Stimulated activated CD8-positive, alpha-beta memory T cell treated with anti-CD3 and anti-CD28 coated beads, Interleukin-12 subunit alpha, Interleukin-12 subunit beta, amount 100 ng/mL, for 4 hours (primary cell): ENCODE results near the gene RPL27.

Source experiments
- DNase-seq: peaks from one replicate; pipeline ENCODE4 v3.0.0-alpha.2; 2020; ENCODE audit warnings: low read depth

The RPL27 gene

DNA sequence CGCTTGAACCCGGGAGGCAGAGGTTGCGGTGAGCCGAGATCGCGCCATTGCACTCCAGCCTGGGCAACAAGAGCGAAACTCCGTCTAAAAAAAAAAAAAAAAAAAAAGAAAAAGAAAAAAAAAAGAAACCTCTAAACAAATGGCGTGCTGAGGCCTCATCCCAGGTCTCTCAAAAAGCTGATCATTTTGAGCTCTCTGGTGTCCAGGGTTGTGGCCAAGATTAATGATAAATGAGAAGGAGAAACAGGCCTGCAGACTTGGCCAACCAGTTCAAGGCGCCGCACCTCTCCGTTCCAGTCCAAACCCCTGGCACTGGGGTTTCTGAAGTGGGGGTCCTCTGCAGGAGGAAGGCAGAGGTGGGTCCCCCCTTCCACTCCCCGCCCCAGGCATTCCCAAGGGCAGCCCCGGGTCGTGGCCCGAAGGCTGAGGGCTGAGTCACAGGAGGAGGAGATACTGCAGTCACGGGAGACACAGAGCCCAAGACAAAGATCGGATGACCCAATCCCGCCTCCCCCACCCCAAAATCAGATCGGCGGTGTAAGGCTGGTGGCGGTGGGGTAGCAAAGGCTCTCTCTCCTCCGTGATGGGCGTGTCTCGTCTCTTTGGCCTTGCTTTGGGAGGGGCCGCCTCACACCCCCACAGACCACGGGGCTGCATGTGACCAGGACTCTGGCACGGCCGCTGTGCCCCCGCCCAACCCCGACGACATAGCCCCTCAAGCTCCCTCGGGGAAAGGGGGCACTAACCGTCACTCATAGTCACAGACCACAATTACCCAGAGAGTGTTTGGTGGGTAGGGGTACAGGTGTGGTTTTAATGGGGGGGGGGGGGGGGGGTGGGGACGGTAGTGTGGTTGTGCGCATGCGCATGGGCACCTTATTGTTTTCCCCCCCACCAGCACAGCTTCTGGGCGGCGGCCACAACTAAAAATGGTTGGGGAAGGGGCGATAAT, 22.8 kb downstream of the RPL27 start:
- no peak for DNase-seq

DNA sequence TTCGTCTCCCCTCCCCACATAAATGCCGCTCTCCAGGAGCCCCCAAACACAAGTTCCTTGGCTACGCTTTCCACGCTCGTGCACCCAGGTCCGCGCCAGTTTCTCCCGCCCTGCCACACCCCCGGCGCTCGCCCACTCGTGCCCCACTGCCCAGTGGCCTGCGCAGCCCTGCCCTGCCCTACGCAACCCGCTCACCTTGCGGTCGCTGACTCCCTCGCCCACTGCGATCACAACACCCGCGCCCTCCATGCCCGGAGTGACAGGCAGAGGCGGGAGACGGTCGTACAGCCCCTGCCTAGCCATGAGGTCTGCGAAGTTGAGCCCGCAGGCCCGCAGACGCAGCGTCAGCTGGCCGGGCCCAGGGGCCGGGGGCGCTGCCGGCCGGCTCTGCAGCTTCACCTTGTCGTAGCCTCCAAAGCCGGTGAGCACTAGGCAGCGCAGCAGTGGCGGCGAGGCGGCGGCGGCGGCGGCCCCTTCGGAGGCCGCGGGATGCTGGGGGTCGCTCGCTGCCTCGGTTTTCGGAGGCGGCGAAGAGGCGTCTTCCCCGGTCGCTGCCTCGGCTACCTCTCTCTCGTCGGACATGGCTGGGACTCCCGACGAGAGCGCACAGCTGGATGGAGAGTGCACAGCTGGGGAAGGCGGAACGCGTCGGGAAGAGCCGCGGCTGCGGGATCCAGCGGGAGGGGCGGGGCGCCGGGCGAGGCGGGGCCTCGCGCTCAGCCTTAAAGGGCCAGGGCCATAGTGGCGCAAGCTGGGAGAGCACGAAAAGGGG, 23.7 kb downstream of the RPL27 start, which contains the start of gene VAT1:
TSS of gene VAT1 (minus strand) at position 645 of the 772 bp plus-strand sequence. CDS start at position 582, 63 bp downstream.
- DNase-seq, result peak; percentile 42

DNA sequence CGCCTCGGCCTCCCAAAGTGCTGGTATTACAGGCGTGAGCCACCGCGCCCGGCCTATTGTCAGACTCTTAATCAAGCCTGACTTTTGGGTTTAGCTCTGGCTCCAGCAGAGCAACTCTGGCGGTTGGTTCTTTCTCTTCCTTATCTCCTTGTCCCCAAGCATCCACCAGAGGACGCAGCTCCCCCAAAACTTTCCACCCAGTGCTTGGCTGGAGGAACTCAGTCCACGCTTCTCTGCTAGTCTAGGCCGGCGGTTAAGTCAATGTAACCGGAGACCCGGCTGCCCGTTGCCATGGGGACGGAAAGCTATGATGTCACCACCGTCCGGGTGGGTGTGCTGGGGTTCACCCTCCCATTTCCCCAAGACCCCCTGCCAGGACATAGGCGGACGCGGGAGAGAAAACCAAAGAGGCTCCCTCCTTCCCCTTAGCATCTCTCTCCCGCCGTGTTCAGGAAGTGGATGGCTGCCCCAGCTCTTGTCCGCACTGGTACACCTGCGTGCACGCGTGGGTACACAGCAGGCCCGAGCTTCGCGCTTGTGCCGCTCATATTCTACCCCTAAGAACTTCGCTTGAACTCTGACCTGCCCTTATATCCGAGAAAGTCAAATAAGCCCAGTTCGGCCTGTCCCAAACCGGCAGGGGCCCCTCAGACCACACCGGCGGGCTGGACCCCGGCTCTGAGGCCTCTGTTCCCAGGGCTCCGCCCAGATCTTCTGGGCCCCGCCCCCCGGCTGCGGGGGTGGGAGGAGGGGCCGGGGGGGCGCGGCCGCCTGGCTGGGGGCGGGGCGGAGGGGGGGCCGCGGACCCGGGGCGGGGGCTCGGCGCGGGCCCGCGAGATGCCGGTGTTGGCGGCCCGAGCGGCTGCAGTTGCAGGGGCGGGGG, 26.4 kb downstream of the RPL27 start, which contains the start of gene RND2:
TSS of gene RND2 (plus strand) at position 825 of the 883 bp plus-strand sequence. CDS start 117 bp downstream, outside the sequence.
- peak; percentile 62 for DNase-seq

GRCh38 chr17:43025290-43025657, 27.1 kb downstream of the RPL27 start:
- no peak for DNase-seq

DNA sequence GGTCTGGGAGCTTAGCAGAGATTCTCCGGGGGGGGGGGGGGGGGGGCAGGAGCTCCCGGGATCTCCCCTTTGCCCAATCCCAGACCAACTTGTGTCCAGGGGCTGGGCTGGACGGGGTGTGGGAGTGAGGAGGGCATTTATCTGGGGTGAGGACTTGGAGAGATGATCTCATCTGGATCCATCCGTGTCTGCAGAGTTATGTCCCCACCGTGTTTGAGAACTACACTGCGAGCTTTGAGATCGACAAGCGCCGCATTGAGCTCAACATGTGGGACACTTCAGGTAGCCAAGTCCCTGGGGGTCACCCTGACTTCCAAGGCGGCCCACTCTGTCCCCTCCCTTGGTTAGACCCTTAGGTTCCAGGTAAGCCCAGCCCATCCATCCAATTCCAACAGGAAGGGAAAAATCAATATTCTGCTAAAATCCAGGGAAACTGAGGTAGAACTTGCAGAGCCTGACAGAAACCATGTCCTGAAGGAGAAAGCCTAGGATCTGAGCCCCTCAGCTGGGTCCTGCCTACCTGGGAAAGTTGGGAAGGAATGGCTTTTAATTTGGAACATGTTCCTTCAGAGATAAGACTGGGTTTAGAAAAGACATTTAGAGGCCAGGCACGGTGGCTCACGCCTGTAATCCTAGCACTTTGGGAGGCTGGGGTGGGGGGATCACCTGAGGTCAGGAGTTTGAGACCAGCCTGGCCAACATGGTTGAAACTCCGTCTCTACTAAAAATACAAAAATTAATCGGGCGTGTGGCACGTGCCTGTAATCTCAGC, 27.7 kb downstream of the RPL27 start:
- no peak for DNase-seq

DNA sequence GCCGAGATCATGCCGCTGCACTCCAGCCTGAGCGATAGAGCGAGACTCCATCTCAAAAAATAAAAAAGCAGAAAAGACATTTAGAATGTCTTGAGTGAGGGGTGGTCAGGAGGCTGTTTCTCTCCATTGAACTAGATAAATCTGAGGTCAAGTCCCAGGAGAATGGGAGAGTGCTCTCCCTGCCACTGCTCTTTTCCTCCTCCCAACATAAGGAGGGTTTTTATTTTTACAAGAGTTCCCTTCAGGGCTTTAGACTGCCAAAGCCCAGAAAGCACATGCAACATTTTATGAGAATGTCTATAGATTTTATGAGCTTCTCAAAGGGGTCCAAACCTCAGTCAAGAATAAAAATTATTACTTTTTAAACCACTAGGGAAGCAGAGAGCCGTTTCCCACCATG, 28.4 kb downstream of the RPL27 start:
- no peak for DNase-seq

GRCh38 chr17:43027091-43028032, 29.1 kb downstream of the RPL27 start:
- DNase-seq, result no peak

- no peak for DNase-seq
These were observed 30.1 kb downstream of the RPL27 start for GRCh38 chr17:43028221-43028861.

- no peak for DNase-seq
These were observed 32.0 kb downstream of the RPL27 start for GRCh38 chr17:43030137-43030767.

DNA sequence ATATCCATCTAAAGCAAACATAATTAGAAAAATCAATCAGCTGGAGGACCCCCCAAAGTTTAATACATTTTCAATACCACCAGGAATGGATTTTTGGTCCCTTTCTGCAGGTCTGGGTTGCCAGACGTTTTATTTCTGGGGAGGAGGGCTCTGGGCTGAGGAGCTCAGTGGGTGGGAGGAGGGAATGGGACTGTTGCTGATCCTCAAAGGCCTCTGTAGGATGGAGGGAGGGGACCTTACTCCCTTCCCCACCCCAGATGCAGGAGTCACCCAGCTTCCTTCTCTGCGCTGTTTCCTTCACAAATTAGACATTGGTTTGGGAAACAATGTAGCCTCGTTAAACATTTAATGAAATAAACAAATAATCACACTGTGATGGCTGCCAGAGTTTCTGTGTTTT, 33.4 kb downstream of the RPL27 start:
- no peak for DNase-seq

DNA sequence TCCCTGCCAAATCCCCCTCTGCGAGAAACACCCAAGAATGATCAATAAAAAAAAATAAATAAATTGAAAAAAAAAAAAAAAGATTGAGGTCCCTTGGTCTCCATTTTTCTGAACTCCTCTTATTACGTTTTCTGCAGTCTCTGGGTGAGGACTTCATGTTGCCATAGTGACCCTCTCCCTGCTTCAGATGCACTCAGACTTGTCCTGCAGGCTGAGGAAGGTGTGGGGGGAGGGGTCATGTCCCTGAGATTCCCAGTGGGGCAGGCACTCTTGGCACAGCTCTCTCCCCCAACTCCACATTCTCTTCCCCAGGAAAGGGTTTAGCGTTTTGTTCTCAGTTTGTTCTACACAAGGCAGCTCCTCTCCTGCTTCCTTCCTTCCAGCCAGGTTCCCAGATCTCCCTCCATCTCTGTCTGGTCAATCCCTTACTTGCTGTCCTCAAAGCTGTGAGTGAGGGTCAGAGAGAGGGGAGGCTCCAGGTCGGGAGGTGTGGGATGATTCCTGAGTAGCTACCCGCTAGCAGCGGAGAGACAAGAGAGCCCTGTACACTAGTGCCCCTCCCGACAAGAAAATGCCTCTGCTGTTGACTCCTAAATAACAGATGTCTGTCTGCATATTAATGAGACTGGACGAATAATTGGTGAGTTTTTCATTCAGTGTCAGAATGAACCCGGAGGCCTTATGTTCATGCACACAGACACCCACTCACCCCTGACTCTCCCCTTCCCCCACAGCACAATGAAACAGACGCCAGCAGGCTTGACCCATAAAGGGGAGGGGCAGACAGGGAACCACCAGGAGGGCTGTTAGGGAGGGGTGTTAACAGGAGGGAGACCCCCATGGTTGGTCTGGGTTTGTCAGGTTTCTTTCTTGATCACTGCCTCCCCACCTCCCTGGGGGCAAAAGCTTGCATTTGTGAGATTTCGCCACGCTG, 36.0 kb downstream of the RPL27 start:
- no peak for DNase-seq

DNA sequence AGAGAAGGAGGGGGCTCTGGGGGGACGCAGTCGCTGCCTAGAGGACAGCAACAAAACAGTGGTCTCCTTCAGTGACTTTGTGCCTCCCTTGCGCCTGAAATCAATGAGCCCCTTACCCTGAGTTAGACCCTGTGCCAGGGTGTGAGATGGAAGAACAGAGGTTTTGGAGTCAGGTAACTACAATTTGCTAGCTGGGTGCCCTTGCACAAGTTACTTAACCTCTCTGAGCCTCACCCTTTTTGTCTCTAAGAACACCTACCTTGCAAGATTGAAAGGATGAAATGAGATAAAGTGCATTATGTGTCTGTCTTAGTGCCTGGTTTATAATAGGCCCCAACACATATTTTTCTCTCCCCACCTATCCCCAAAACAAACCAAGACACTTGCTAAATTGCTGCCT, 36.7 kb downstream of the RPL27 start:
- no peak for DNase-seq

DNA sequence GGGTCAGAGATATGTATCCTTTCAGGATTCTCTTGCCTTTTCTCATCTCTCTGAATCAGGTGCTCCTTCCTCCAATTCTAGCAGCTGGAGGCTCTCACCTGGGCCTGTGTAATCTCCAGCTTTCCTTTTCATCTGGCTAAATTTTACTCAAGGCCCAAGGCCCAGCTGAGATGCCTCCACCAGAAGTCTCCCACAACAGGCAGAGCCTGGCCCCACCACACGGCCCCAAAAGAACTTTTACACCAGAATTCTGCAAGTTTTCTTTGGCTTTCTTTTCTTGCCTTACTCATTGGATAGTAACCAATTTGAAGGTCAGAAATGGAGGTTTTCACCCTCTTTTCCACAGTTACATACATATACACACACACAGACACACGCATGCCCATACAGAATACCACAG, 41.4 kb downstream of the RPL27 start:
- DNase-seq, result no peak

DNA sequence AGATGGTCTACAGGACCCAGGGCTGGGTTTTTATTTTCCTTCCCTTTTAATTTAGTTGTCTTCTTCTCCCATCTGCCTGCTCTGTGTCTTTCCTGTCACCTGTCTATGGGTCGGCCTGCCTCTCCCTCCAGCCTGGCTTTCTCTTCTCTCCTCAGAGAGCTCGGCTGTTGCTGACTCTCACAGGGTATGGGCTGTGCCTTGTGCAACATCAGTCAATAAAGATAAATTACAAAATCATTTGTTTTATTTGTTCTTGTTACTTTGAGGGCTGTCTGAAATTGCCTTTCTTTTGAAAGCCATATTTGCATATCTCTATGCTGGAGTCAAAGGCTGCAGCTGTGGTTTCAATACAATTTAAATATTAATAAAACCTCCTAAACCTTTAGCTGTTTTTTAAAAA, 42.4 kb downstream of the RPL27 start:
- DNase-seq, result no peak

DNA sequence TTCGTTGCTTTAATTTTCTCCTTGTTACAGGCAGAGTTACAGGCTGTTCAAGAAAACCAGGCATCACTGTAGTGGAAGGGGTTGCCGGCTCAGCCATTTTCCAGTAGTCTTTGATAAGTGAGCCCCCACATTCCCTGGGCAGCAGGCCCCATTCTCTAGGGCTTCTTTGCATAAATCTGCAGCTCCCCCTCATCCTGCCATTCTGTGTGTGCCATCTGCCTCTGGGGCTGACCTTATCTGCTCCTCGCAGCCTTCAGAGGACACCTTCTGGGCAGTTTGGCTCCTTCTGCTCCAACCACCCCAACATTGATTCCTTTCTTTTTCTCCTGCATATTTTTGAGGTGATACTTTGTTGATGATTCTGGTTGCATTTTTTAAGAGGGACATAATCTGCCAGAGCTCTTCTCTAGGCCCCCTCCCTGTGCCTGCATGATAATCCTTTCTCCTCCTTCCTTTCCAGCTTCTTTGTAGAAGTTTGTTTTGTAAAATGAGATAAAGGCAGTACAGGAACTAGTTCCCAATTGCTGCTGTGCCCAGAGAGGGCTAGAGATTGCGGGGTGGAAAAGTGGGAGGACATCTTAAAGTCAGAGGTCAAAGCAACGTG, 43.9 kb downstream of the RPL27 start:
- no peak for DNase-seq

DNA sequence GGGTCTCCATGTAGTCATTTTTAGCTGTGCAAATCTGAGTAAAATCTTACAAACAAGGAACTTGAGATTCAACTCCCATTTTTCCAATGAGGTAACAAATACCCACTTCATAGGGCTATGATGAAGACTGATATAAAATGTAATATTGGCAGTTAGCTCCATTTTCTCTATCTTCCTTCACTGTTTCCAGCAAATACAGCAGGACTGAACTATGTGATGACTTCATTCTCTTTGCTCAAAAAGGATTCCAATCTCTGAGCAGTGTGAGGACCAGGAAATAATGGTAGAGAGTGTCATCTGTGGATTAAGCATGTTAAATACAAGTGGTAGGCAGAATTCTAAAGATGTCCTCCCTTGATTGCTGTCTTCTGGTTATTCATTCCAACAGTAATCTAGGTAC, 45.1 kb downstream of the RPL27 start:
- no peak for DNase-seq

DNA sequence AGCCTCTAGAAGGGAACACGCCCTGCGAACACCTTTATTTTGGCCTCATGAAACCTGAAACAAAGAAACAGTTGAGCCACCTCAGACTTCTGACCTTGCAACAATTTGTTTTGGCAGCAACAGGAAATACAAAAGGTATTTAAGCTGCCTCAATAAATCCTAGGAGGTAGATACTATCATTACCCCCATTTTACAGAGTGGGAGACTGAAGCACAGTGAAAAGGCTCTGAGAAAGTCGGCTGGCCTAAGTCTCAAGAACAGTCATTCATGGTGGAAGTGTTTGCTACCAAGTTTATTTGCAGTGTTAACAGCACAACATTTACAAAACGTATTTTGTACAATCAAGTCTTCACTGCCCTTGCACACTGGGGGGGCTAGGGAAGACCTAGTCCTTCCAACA, 45.8 kb downstream of the RPL27 start:
- DNase-seq, result no peak
